DND-41 (cell line): ENCODE results near the gene GPR156.

Experiments used
- EZH2 ChIP-seq: IDR thresholded peaks from 3 replicates; pipeline ENCODE4 v1.6.1; 2012; ENCODE audit warnings: borderline replicate concordance, low read depth, mild to moderate bottlenecking, moderate library complexity, low read length, inconsistent platforms; ENCODE audit not compliant: severe bottlenecking
- TF ChIP-seq, protein P1 (sequence below): IDR thresholded peaks from 2 replicates; pipeline ENCODE4 v1.5.1; 2012; ENCODE audit warnings: borderline replicate concordance, low read length, moderate library complexity, mild to moderate bottlenecking; ENCODE audit not compliant: poor library complexity, severe bottlenecking; ENCODE audit errors: extremely low read depth

- TF ChIP-seq, protein P1, sequence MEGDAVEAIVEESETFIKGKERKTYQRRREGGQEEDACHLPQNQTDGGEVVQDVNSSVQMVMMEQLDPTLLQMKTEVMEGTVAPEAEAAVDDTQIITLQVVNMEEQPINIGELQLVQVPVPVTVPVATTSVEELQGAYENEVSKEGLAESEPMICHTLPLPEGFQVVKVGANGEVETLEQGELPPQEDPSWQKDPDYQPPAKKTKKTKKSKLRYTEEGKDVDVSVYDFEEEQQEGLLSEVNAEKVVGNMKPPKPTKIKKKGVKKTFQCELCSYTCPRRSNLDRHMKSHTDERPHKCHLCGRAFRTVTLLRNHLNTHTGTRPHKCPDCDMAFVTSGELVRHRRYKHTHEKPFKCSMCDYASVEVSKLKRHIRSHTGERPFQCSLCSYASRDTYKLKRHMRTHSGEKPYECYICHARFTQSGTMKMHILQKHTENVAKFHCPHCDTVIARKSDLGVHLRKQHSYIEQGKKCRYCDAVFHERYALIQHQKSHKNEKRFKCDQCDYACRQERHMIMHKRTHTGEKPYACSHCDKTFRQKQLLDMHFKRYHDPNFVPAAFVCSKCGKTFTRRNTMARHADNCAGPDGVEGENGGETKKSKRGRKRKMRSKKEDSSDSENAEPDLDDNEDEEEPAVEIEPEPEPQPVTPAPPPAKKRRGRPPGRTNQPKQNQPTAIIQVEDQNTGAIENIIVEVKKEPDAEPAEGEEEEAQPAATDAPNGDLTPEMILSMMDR = no peak
- no peak for TF ChIP-seq EZH2
Observed at GRCh38 chr3:120281261-120281660, 3.8 kb downstream of the GPR156 start.
